ENCODE results near the gene CHIT1. TPM values are rescaled to one million over a fixed set of nuclear protein-coding genes. Genes with fewer than 3 reads are reported as not detected.
"Not testable (repeated sequence)": the region's sequence is repeated elsewhere in the genome, so short reads cannot be mapped to it uniquely, and the experiment has no call there.

Gene CHIT1
- total RNA-seq, 4 donors from 2014 or later = 0.39 to 0.42 TPM; not detected in 2

GRCh38 chr1:203270448-203270847, 41.0 kb upstream of the CHIT1 start:
- 67 to 70% methylated on average over 1 to 4 of the region's 4 CpGs for WGBS, 2 donors
- Histone ChIP-seq H3K27me3 (no peaks in the 10 kb centered on the region), H3K9me3 (no peaks in the 10 kb centered on the region), H3K4me1 (peaks cover 0 to 60% (median 31%) of the 10 kb centered on the region in 4 donors), H3K4me3 (no peak overlapping the region), H3K27ac (no peak overlapping the region), H3K36me3 (no peaks in the 10 kb centered on the region)
- no peak for DNase-seq (ENCODE audit: low spot score in 2 of 2)
- no peak for TF ChIP-seq POLR2A (IDR thresholded peaks at IDR 0.05)
- no peak for TF ChIP-seq CTCF (IDR thresholded peaks at IDR 0.05)
- TF ChIP-seq EP300 (IDR thresholded peaks at IDR 0.05) = no peak

GRCh38 chr1:203269654-203270020, 40.2 kb upstream of the CHIT1 start:
- peaks cover 0 to 54% (median 24%) of the 10 kb centered on the region in 4 donors for H3K4me1 ChIP-seq
- no peak overlapping the region for H3K27ac ChIP-seq
- H3K36me3 ChIP-seq = no peaks in the 10 kb centered on the region
- TF ChIP-seq EP300 (IDR thresholded peaks at IDR 0.05) (no peak), POLR2A (IDR thresholded peaks at IDR 0.05) (no peak), CTCF (IDR thresholded peaks at IDR 0.05) (no peak)
- H3K9me3 ChIP-seq = no peaks in the 10 kb centered on the region
- H3K4me3 ChIP-seq = no peak overlapping the region
- H3K27me3 ChIP-seq = no peaks in the 10 kb centered on the region
- WGBS, 2 donors = 61 to 72% methylated on average over 5 of the region's 5 CpGs
- DNase-seq (ENCODE audit: low spot score in 2 of 2) = no peak

- 37 to 46% methylated on average over 5 of the region's 5 CpGs for WGBS, 2 donors
- Histone ChIP-seq H3K27me3 (no peaks in the 10 kb centered on the region), H3K36me3 (no peaks in the 10 kb centered on the region), H3K9me3 (no peaks in the 10 kb centered on the region), H3K4me3 (no peak overlapping the region), H3K4me1 (peaks cover 0 to 54% (median 18%) of the 10 kb centered on the region in 4 donors), H3K27ac (peak overlapping the region in 2 of 4 donors; percentile 33 to 66)
- peak in 1 of 2 donors; percentile 78 for DNase-seq (ENCODE audit: low spot score in 2 of 2)
- peak; percentile 78 to 93 (median 91) for TF ChIP-seq CTCF (IDR thresholded peaks at IDR 0.05)
- TF ChIP-seq POLR2A (IDR thresholded peaks at IDR 0.05) = no peak
These were observed 39.6 kb upstream of the CHIT1 start for GRCh38 chr1:203268901-203269653.

- Histone ChIP-seq H3K27ac (peak overlapping the region; percentile 67 to 90 (median 72)), H3K4me1 (peaks cover 0 to 51% (median 10%) of the 10 kb centered on the region in 4 donors), H3K36me3 (no peaks in the 10 kb centered on the region), H3K9me3 (no peaks in the 10 kb centered on the region), H3K4me3 (peak overlapping the region; percentile 27 to 57 (median 42)), H3K27me3 (no peaks in the 10 kb centered on the region)
- DNase-seq (ENCODE audit: low spot score in 2 of 2) = no peak
- WGBS, 2 donors = 34 to 49% methylated on average over 15 of the region's 15 CpGs
- TF ChIP-seq POLR2A (IDR thresholded peaks at IDR 0.05) = no peak
- TF ChIP-seq CTCF (IDR thresholded peaks at IDR 0.05) = no peak
- no peak for TF ChIP-seq EP300 (IDR thresholded peaks at IDR 0.05)
These were observed 38.4 kb upstream of the CHIT1 start for GRCh38 chr1:203267912-203268311.

- Histone ChIP-seq H3K36me3 (no peaks in the 10 kb centered on the region), H3K27ac (peak overlapping the region; percentile 67 to 90 (median 72)), H3K4me1 (peaks cover 0 to 46% (median 6%) of the 10 kb centered on the region in 4 donors), H3K4me3 (peak overlapping the region; percentile 27 to 57 (median 42)), H3K9me3 (no peaks in the 10 kb centered on the region), H3K27me3 (no peaks in the 10 kb centered on the region)
- DNase-seq (ENCODE audit: low spot score in 2 of 2) = peak; percentile 85 to 96
- TF ChIP-seq POLR2A (IDR thresholded peaks at IDR 0.05) (no peak), CTCF (IDR thresholded peaks at IDR 0.05) (peak; percentile 91 to 95 (median 92)), EP300 (IDR thresholded peaks at IDR 0.05) (peak in 1 of 2 donors; percentile 60)
- WGBS, 2 donors = 0 to 1% methylated on average over 10 to 20 of the region's 20 CpGs
These were observed 37.9 kb upstream of the CHIT1 start for GRCh38 chr1:203267347-203267846.

GRCh38 chr1:203266140-203266539, 36.7 kb upstream of the CHIT1 start:
- not testable (repeated sequence) for H3K9me3 ChIP-seq; DNase-seq (ENCODE audit: low spot score in 2 of 2); H3K36me3 ChIP-seq; H3K4me3 ChIP-seq; H3K27ac ChIP-seq; H3K27me3 ChIP-seq
- 54 to 56% methylated on average over 5 of the region's 5 CpGs for WGBS, 2 donors
- H3K4me1 ChIP-seq = peaks cover 0 to 35% (median 4%) of the 10 kb centered on the region in 4 donors

Data from tibial nerve (tissue), 4 donors.